DOHH2 (cell line): ENCODE results near the gene SLC6A11.

Source experiments
- H3F3A ChIP-seq: fragments of 200-600 bp; sonication (generic), shearing (Covaris generic); 2 replicates; pipeline ENCODE4 v1.6.0; 2016; ENCODE audit warnings: antibody characterized with exemption, mild to moderate bottlenecking; ENCODE audit not compliant: control insufficient read depth, insufficient read depth
- H3K27ac ChIP-seq: fragments of 200-600 bp; sonication (generic); 2 replicates; pipeline ENCODE4 v1.5.1; 2014; ENCODE audit warnings: low read depth, mild to moderate bottlenecking, low read length, moderate library complexity
- H3K27me3 ChIP-seq: fragments of 200-600 bp; sonication (generic); 2 replicates; pipeline ENCODE4 v1.6.1; 2014; ENCODE audit warnings: mild to moderate bottlenecking, low read length, mixed read lengths; ENCODE audit not compliant: control insufficient read depth
- H3K36me3 ChIP-seq: fragments of 200-600 bp; sonication (generic); 2 replicates; pipeline ENCODE4 v1.6.1; 2014; ENCODE audit warnings: mild to moderate bottlenecking, low read length, moderate library complexity, mixed read lengths; ENCODE audit not compliant: control insufficient read depth
- H3K4me1 ChIP-seq: fragments of 200-600 bp; sonication (generic); 2 replicates; pipeline ENCODE4 v1.6.1; 2014; ENCODE audit warnings: mild to moderate bottlenecking, low read length, mixed read lengths; ENCODE audit not compliant: control insufficient read depth
- H3K4me2 ChIP-seq: fragments of 200-600 bp; sonication (generic); 2 replicates; pipeline ENCODE4 v1.6.0; 2014; ENCODE audit warnings: mild to moderate bottlenecking, low read length, moderate library complexity
- H3K4me3 ChIP-seq: fragments of 200-600 bp; sonication (generic); 2 replicates; pipeline ENCODE4 v1.5.1; 2014; ENCODE audit warnings: mild to moderate bottlenecking, low read length, mixed read lengths
- H3K79me2 ChIP-seq: fragments of 200-600 bp; sonication (generic); 2 replicates; pipeline ENCODE4 v1.6.1; 2014; ENCODE audit warnings: mild to moderate bottlenecking, low read length, mixed read lengths; ENCODE audit not compliant: control insufficient read depth
- H3K9me2 ChIP-seq: fragments of 200-600 bp; sonication (generic); replicated peaks from 2 replicates; pipeline ENCODE4 v1.6.1; 2014; ENCODE audit warnings: mild to moderate bottlenecking, low read length, mixed read lengths; ENCODE audit not compliant: control insufficient read depth
- H3K9me3 ChIP-seq: fragments of 200-600 bp; sonication (generic); 2 replicates; pipeline ENCODE4 v1.6.1; 2014; ENCODE audit warnings: antibody characterized with exemption, low read length, mixed read lengths; ENCODE audit not compliant: control insufficient read depth, insufficient read depth
- H4K20me1 ChIP-seq: fragments of 200-600 bp; sonication (generic); 2 replicates; pipeline ENCODE4 v1.6.0; 2014; ENCODE audit warnings: low read depth, mild to moderate bottlenecking, antibody characterized with exemption, low read length, moderate library complexity; ENCODE audit not compliant: control insufficient read depth, insufficient read depth
- EZH2phosphoT487 ChIP-seq: fragments of 200-600 bp; sonication (generic); IDR thresholded peaks from 2 replicates; pipeline ENCODE4 v1.6.1; 2017; ENCODE audit warnings: borderline replicate concordance, mild to moderate bottlenecking, antibody characterized with exemption, low read length, moderate library complexity, mixed read lengths
- TF ChIP-seq, protein P1 (sequence below): fragments of 200-600 bp; sonication (generic); IDR thresholded peaks from one replicate; pipeline ENCODE4 v1.5.1; 2014; ENCODE audit warnings: antibody characterized with exemption, mild to moderate bottlenecking, low read depth, low read length; ENCODE audit not compliant: poor library complexity, severe bottlenecking

Gene SLC6A11

GRCh38 chr3:10892622-10893021, 76.6 kb downstream of the SLC6A11 start:
- Histone ChIP-seq H3K27me3 (no peaks in the 10 kb centered on the region), H3K79me2 (no peaks in the 10 kb centered on the region), H3F3A (no peaks in the 10 kb centered on the region), H3K9me3 (no peaks in the 10 kb centered on the region), H3K4me2 (no peak overlapping the region), H3K4me1 (no peaks in the 10 kb centered on the region), H3K36me3 (no peaks in the 10 kb centered on the region), H4K20me1 (no peaks in the 10 kb centered on the region), H3K27ac (no peak overlapping the region), H3K4me3 (no peak overlapping the region), H3K9me2 (no peaks in the 10 kb centered on the region)
- TF ChIP-seq, protein P1, sequence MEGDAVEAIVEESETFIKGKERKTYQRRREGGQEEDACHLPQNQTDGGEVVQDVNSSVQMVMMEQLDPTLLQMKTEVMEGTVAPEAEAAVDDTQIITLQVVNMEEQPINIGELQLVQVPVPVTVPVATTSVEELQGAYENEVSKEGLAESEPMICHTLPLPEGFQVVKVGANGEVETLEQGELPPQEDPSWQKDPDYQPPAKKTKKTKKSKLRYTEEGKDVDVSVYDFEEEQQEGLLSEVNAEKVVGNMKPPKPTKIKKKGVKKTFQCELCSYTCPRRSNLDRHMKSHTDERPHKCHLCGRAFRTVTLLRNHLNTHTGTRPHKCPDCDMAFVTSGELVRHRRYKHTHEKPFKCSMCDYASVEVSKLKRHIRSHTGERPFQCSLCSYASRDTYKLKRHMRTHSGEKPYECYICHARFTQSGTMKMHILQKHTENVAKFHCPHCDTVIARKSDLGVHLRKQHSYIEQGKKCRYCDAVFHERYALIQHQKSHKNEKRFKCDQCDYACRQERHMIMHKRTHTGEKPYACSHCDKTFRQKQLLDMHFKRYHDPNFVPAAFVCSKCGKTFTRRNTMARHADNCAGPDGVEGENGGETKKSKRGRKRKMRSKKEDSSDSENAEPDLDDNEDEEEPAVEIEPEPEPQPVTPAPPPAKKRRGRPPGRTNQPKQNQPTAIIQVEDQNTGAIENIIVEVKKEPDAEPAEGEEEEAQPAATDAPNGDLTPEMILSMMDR = no peak
- TF ChIP-seq EZH2phosphoT487 = no peak

- Histone ChIP-seq H3K4me3 (no peak overlapping the region), H3K27me3 (no peaks in the 10 kb centered on the region), H3K4me2 (no peak overlapping the region), H3K27ac (no peak overlapping the region), H3K4me1 (no peaks in the 10 kb centered on the region), H4K20me1 (no peaks in the 10 kb centered on the region), H3F3A (no peaks in the 10 kb centered on the region), H3K36me3 (no peaks in the 10 kb centered on the region), H3K9me2 (no peaks in the 10 kb centered on the region), H3K79me2 (no peaks in the 10 kb centered on the region), H3K9me3 (no peaks in the 10 kb centered on the region)
- no peak for TF ChIP-seq EZH2phosphoT487
- TF ChIP-seq, protein P1 = no peak
Observed at GRCh38 chr3:10901296-10901945, 85.4 kb downstream of the SLC6A11 start.

GRCh38 chr3:10907262-10907661, 91.2 kb downstream of the SLC6A11 start:
- Histone ChIP-seq H3K9me2 (no peaks in the 10 kb centered on the region), H3K4me2 (no peak overlapping the region), H3K9me3 (peaks cover 5% of the 10 kb centered on the region; the same call in 1 of the 2 replicates), H4K20me1 (no peaks in the 10 kb centered on the region), H3K4me1 (no peaks in the 10 kb centered on the region), H3K4me3 (no peak overlapping the region), H3K36me3 (no peaks in the 10 kb centered on the region), H3F3A (no peaks in the 10 kb centered on the region), H3K27ac (no peak overlapping the region), H3K27me3 (no peaks in the 10 kb centered on the region), H3K79me2 (no peaks in the 10 kb centered on the region)
- no peak for TF ChIP-seq EZH2phosphoT487
- TF ChIP-seq, protein P1 = no peak
